OCI-LY7 (cell line): ENCODE measurements around the gene MAP2K1. TPM values are rescaled to one million over a fixed set of nuclear protein-coding genes. Genes with fewer than 3 reads are reported as not detected.

Experiments used
- BruUV-seq: library from RNA; stranded (reverse); fragments of 400-500 nt; replicated peaks from 2 replicates; lab custom pipeline; 2021; lab: Mats Ljungman, UMichigan
- CTCF ChIA-PET: fragments of 300-600 bp; sonication (Branson Sonifier 250); formaldehyde crosslinking; loops from one replicate; lab custom pipeline; 2022; ENCODE audit warnings: antibody characterized with exemption; ENCODE audit not compliant: unreplicated experiment; lab: Charles Lee
- POLR2A ChIA-PET: fragments of 300-600 bp; sonication (Branson Sonifier 250); formaldehyde crosslinking; loops from one replicate; lab custom pipeline; 2022; ENCODE audit warnings: antibody characterized with exemption; lab: Charles Lee
- DNase-seq: peaks from one replicate; pipeline ENCODE4 v3.0.0-alpha.2; 2015; ENCODE audit warnings: low spot score
- H2AFZ ChIP-seq: fragments of 200-600 bp; sonication (generic), shearing (Covaris generic); 2 replicates; pipeline ENCODE4 v1.6.1; 2014; ENCODE audit warnings: mild to moderate bottlenecking, antibody characterized with exemption, low read length, moderate library complexity
- H3K27ac ChIP-seq: fragments of 200-600 bp; sonication (generic); 2 replicates; pipeline ENCODE4 v1.5.1; 2014; ENCODE audit warnings: mixed run types, low read depth, mild to moderate bottlenecking, moderate library complexity, low read length, inconsistent platforms; ENCODE audit not compliant: poor library complexity, severe bottlenecking
- H3K36me3 ChIP-seq: fragments of 200-600 bp; sonication (generic); 2 replicates; pipeline ENCODE4 v1.6.1; 2014; ENCODE audit warnings: mild to moderate bottlenecking, antibody characterized with exemption, low read length, moderate library complexity, mixed read lengths; ENCODE audit not compliant: insufficient read depth
- H3K4me1 ChIP-seq: fragments of 200-600 bp; sonication (generic); 2 replicates; pipeline ENCODE4 v1.5.1; 2014; ENCODE audit warnings: mild to moderate bottlenecking, low read length; ENCODE audit not compliant: insufficient read depth, poor library complexity, severe bottlenecking
- H3K4me2 ChIP-seq: fragments of 200-600 bp; sonication (generic); 2 replicates; pipeline ENCODE4 v1.6.1; 2014; ENCODE audit warnings: mild to moderate bottlenecking, low read length
- H3K4me3 ChIP-seq: fragments of 200-600 bp; sonication (generic); 2 replicates; pipeline ENCODE4 v1.5.1; 2014; ENCODE audit warnings: mild to moderate bottlenecking, low read depth, low read length; ENCODE audit not compliant: poor library complexity, severe bottlenecking
- H3K79me2 ChIP-seq: fragments of 200-600 bp; sonication (generic); 2 replicates; pipeline ENCODE4 v1.6.1; 2016; ENCODE audit warnings: low read depth, mild to moderate bottlenecking, low read length, moderate library complexity, mixed read lengths; ENCODE audit not compliant: insufficient read depth
- H3K9me2 ChIP-seq: fragments of 200-600 bp; sonication (generic); 2 replicates; pipeline ENCODE4 v1.6.1; 2016; ENCODE audit warnings: mild to moderate bottlenecking, low read length, mixed read lengths; ENCODE audit not compliant: insufficient read depth
- H3K9me3 ChIP-seq: fragments of 200-600 bp; sonication (generic); 2 replicates; pipeline ENCODE4 v1.6.1; 2014; ENCODE audit warnings: mild to moderate bottlenecking, mixed run types, low read length, mixed read lengths
- H4K20me1 ChIP-seq: fragments of 200-600 bp; sonication (generic); 2 replicates; pipeline ENCODE4 v1.6.1; 2014; ENCODE audit warnings: mild to moderate bottlenecking, antibody characterized with exemption, low read length, moderate library complexity, mixed read lengths; ENCODE audit not compliant: insufficient read depth
- CTCF ChIP-seq: fragments of 200-600 bp; sonication (generic); conservative IDR thresholded peaks from 2 replicates; pipeline ENCODE4 v1.5.1; 2014; ENCODE audit warnings: mild to moderate bottlenecking, antibody characterized with exemption, low read length, moderate library complexity, mixed read lengths
- EZH2phosphoT487 ChIP-seq: fragments of 200-600 bp; sonication (generic); IDR thresholded peaks from 2 replicates; pipeline ENCODE4 v1.6.1; 2018; ENCODE audit warnings: low read depth, borderline replicate concordance, mild to moderate bottlenecking, mixed run types, antibody characterized with exemption, low read length, moderate library complexity, mixed read lengths
- intact Hi-C: fragments of 100-400 bp; cut with micrococcal nuclease; formaldehyde crosslinking; loops from one replicate; pipeline ENCODE4 v1.10.0; 2022; ENCODE audit not compliant: unreplicated experiment
- total RNA-seq, 2 experiments: library from RNA; depleted of rRNA in 1 of 2; stranded (reverse); fragments of >200 nt in 1 of 2; shearing (Covaris generic) in 1 of 2; gene quantifications; 2 replicates each; pipeline ENCODE4 v1.2.3, GENCODE V29; 2014 to 2022

The MAP2K1 gene
- total RNA-seq, 2 experiments from 2014 or later: 37.2 to 95.8 TPM

GRCh38 chr15:66481107-66481856 lies 94.6 kb downstream of the MAP2K1 start:
- CTCF ChIA-PET: interaction anchor here (0.6 kb wide), 1 partner anchor 95 kb away, joined by 3 read pairs; no protein-coding TSS in a partner anchor
- POLR2A ChIA-PET: interaction anchor here (1.2 to 1.3 kb wide), 2 partner anchors 9 to 10 kb away, joined by 3 to 5 read pairs; no protein-coding TSS in a partner anchor

GRCh38 chr15:66482539-66482938 lies 95.8 kb downstream of the MAP2K1 start:
- Histone ChIP-seq H3K4me3 (no peak overlapping the region), H2AFZ (no peak overlapping the region), H3K9me2 (no peaks in the 10 kb centered on the region), H3K9me3 (no peaks in the 10 kb centered on the region), H3K79me2 (no peaks in the 10 kb centered on the region), H3K4me1 (no peaks in the 10 kb centered on the region), H4K20me1 (no peaks in the 10 kb centered on the region), H3K36me3 (peaks cover 63% of the 10 kb centered on the region), H3K27ac (no peak overlapping the region), H3K4me2 (no peak overlapping the region)
- CTCF ChIA-PET: no interaction called here
- no TSS peak for BruUV-seq
- TF ChIP-seq CTCF: no peak
- no peak for TF ChIP-seq EZH2phosphoT487
- DNase-seq: no peak
- intact Hi-C loops: no loop called here
- POLR2A ChIA-PET: interaction anchor here (1.2 kb wide), 1 partner anchor 10 kb away, joined by 5 read pairs; no protein-coding TSS in a partner anchor

More at GRCh38 chr15:66481107-66481856, 94.6 kb downstream of the MAP2K1 start:
- H3K79me2 ChIP-seq: no peaks in the 10 kb centered on the region
- DNase-seq: no peak
- H2AFZ ChIP-seq: no peak overlapping the region
- H3K36me3 ChIP-seq: peaks cover 50% of the 10 kb centered on the region
- TF ChIP-seq CTCF (no peak), EZH2phosphoT487 (no peak)
- H3K27ac ChIP-seq: no peak overlapping the region
- H3K4me3 ChIP-seq: no peak overlapping the region
- intact Hi-C loops: no loop called here
- no peaks in the 10 kb centered on the region for H3K9me2 ChIP-seq
- no peak overlapping the region for H3K4me2 ChIP-seq
- H3K9me3 ChIP-seq: no peaks in the 10 kb centered on the region
- H3K4me1 ChIP-seq: no peaks in the 10 kb centered on the region
- no TSS peak for BruUV-seq
- no peaks in the 10 kb centered on the region for H4K20me1 ChIP-seq

- BruUV-seq: no TSS peak
- ChIA-PET POLR2A (no interaction called here), CTCF (no interaction called here)
- no peaks in the 10 kb centered on the region for H3K9me2 ChIP-seq
- no peak overlapping the region for H3K27ac ChIP-seq
- H3K9me3 ChIP-seq: no peaks in the 10 kb centered on the region
- H4K20me1 ChIP-seq: no peaks in the 10 kb centered on the region
- no peak overlapping the region for H3K4me3 ChIP-seq
- no peak overlapping the region for H3K4me2 ChIP-seq
- H3K36me3 ChIP-seq: peaks cover 69% of the 10 kb centered on the region
- intact Hi-C loops: no loop called here
- no peaks in the 10 kb centered on the region for H3K79me2 ChIP-seq
- TF ChIP-seq EZH2phosphoT487 (no peak), CTCF (no peak)
- H2AFZ ChIP-seq: no peak overlapping the region
- no peaks in the 10 kb centered on the region for H3K4me1 ChIP-seq
- no peak for DNase-seq
These were observed 96.4 kb downstream of the MAP2K1 start for GRCh38 chr15:66483131-66483566.
